ENCODE measurements around the gene PSORS1C1. TPM values are rescaled to one million over a fixed set of nuclear protein-coding genes. Genes with fewer than 3 reads are reported as not detected.
A peak's percentile ranks its signal among the peaks of the same experiment; 100 is the strongest.

The PSORS1C1 gene
- total RNA-seq, 2 donors from 2014 or later = 0.41 to 3.2 TPM

- no peaks in the 10 kb centered on the region for H3K9me3 Mint-ChIP-seq
- DNase-seq (ENCODE audit: low spot score in 2 of 2) (no peak), ATAC-seq (no peak)
- H3K27ac Mint-ChIP-seq = no peak overlapping the region
- no peaks in the 10 kb centered on the region for H3K36me3 Mint-ChIP-seq
Observed at GRCh38 chr6:31091680-31092079, 22.9 kb upstream of the PSORS1C1 start.

GRCh38 chr6:31092238-31092637 is 22.4 kb upstream of the PSORS1C1 start:
- ATAC-seq = no peak
- DNase-seq (ENCODE audit: low spot score in 2 of 2) = no peak
- Mint-ChIP-seq H3K9me3 (no peaks in the 10 kb centered on the region), H3K36me3 (no peaks in the 10 kb centered on the region), H3K27ac (no peak overlapping the region)

GRCh38 chr6:31092769-31093505 is 21.7 kb upstream of the PSORS1C1 start:
- Mint-ChIP-seq H3K9me3 (no peaks in the 10 kb centered on the region), H3K36me3 (no peaks in the 10 kb centered on the region), H3K27ac (no peak overlapping the region)
- ATAC-seq = no peak
- no peak for DNase-seq (ENCODE audit: low spot score in 2 of 2)

GRCh38 chr6:31094389-31094881 is 20.2 kb upstream of the PSORS1C1 start:
- Mint-ChIP-seq H3K9me3 (no peaks in the 10 kb centered on the region), H3K27ac (peak overlapping the region; percentile 31 to 73), H3K36me3 (no peaks in the 10 kb centered on the region)
- ATAC-seq (peak; percentile 47 to 64), DNase-seq (ENCODE audit: low spot score in 2 of 2) (no peak)

- Mint-ChIP-seq H3K36me3 (no peaks in the 10 kb centered on the region), H3K9me3 (no peaks in the 10 kb centered on the region), H3K27ac (peak overlapping the region in 1 of 2 donors; percentile 10)
- no peak for ATAC-seq
- no peak for DNase-seq (ENCODE audit: low spot score in 2 of 2)
Observed at GRCh38 chr6:31096215-31096614, 18.4 kb upstream of the PSORS1C1 start.

- no peak for ATAC-seq
- Mint-ChIP-seq H3K9me3 (no peaks in the 10 kb centered on the region), H3K27ac (no peak overlapping the region), H3K36me3 (no peaks in the 10 kb centered on the region)
- DNase-seq (ENCODE audit: low spot score in 2 of 2) = no peak
Observed at GRCh38 chr6:31096656-31097055, 17.9 kb upstream of the PSORS1C1 start.

GRCh38 chr6:31098449-31098938 is 16.1 kb upstream of the PSORS1C1 start:
- no peak for ATAC-seq
- Mint-ChIP-seq H3K27ac (no peak overlapping the region), H3K36me3 (no peaks in the 10 kb centered on the region)

GRCh38 chr6:31103136-31103535 is 11.5 kb upstream of the PSORS1C1 start:
- no peaks in the 10 kb centered on the region for H3K9me3 Mint-ChIP-seq
- H3K36me3 Mint-ChIP-seq = no peaks in the 10 kb centered on the region
- no peak overlapping the region for H3K27ac Mint-ChIP-seq
- ATAC-seq (no peak), DNase-seq (ENCODE audit: low spot score in 2 of 2) (no peak)

More at GRCh38 chr6:31098449-31098938, 16.1 kb upstream of the PSORS1C1 start:
- DNase-seq (ENCODE audit: low spot score in 2 of 2) = no peak
- no peaks in the 10 kb centered on the region for H3K9me3 Mint-ChIP-seq

GRCh38 chr6:31107052-31107451 is 7.5 kb upstream of the PSORS1C1 start:
- no peak overlapping the region for H3K27ac Mint-ChIP-seq
- no peak for ATAC-seq
- H3K9me3 Mint-ChIP-seq = no peaks in the 10 kb centered on the region
- H3K36me3 Mint-ChIP-seq = no peaks in the 10 kb centered on the region
- no peak for DNase-seq (ENCODE audit: low spot score in 2 of 2)

- H3K9me3 Mint-ChIP-seq = no peaks in the 10 kb centered on the region
- H3K36me3 Mint-ChIP-seq = no peaks in the 10 kb centered on the region
- ATAC-seq = no peak
- no peak for DNase-seq (ENCODE audit: low spot score in 2 of 2)
- no peak overlapping the region for H3K27ac Mint-ChIP-seq
Observed at GRCh38 chr6:31110825-31111582, 3.6 kb upstream of the PSORS1C1 start.

- ATAC-seq (no peak), DNase-seq (ENCODE audit: low spot score in 2 of 2) (no peak)
- Mint-ChIP-seq H3K36me3 (no peaks in the 10 kb centered on the region), H3K27ac (no peak overlapping the region), H3K9me3 (no peaks in the 10 kb centered on the region)
Observed at GRCh38 chr6:31111712-31112111, 2.9 kb upstream of the PSORS1C1 start.

- DNase-seq (ENCODE audit: low spot score in 2 of 2) (no peak), ATAC-seq (no peak)
- no peak within 1 kb of the TSS for H3K27ac Mint-ChIP-seq
- H3K36me3 Mint-ChIP-seq = no peaks in the 10 kb centered on the region
- H3K9me3 Mint-ChIP-seq = no peaks in the 10 kb centered on the region
Observed at GRCh38 chr6:31112478-31112877, 2.1 kb upstream of the PSORS1C1 start, which contains the start of gene C6orf15. C6orf15 (minus strand) TSS chr6:31112575; CDS start chr6:31112555, 20 bp downstream.

- ATAC-seq (no peak), DNase-seq (ENCODE audit: low spot score in 2 of 2) (no peak)
- Mint-ChIP-seq H3K27ac (no peak overlapping the region), H3K36me3 (no peaks in the 10 kb centered on the region), H3K9me3 (no peaks in the 10 kb centered on the region)
Observed at GRCh38 chr6:31113861-31114540, 599 bp upstream of the PSORS1C1 start.

GRCh38 chr6:31114970-31115849 is 610 bp downstream of the PSORS1C1 start:
- H3K36me3 Mint-ChIP-seq = no peaks in the 10 kb centered on the region
- ATAC-seq (no peak), DNase-seq (ENCODE audit: low spot score in 2 of 2) (no peak)
- H3K9me3 Mint-ChIP-seq = no peaks in the 10 kb centered on the region
- H3K27ac Mint-ChIP-seq = peak overlapping the region in 1 of 2 donors; percentile 76

- ATAC-seq = no peak
- Mint-ChIP-seq H3K36me3 (no peaks in the 10 kb centered on the region), H3K27ac (no peak overlapping the region), H3K9me3 (no peaks in the 10 kb centered on the region)
- no peak for DNase-seq (ENCODE audit: low spot score in 2 of 2)
Observed at GRCh38 chr6:31115941-31116560, 1.5 kb downstream of the PSORS1C1 start.
